Inferior parietal cortex (tissue), 1 donor: ENCODE results near the gene TTYH2.
A peak's percentile ranks its signal among the peaks of the same experiment; 100 is the strongest.

ENCODE experiments used
- DNase-seq: peaks from one replicate; pipeline ENCODE4 v3.0.0-alpha.2; 2016; ENCODE audit errors: extremely low spot score

Gene TTYH2

GRCh38 chr17:74192950-74193781, 20.2 kb upstream of the TTYH2 start:
- DNase-seq = no peak

- DNase-seq = no peak
Observed at GRCh38 chr17:74194682-74195081, 18.7 kb upstream of the TTYH2 start.

GRCh38 chr17:74196541-74197317, 16.6 kb upstream of the TTYH2 start:
- DNase-seq = no peak

- no peak for DNase-seq
Observed at GRCh38 chr17:74197801-74198200, 15.6 kb upstream of the TTYH2 start.

- DNase-seq = no peak
Observed at GRCh38 chr17:74198694-74199093, 14.7 kb upstream of the TTYH2 start.

- DNase-seq = peak; percentile 68
Observed at GRCh38 chr17:74199306-74200092, 13.9 kb upstream of the TTYH2 start.

- no peak for DNase-seq
Observed at GRCh38 chr17:74200112-74200511, 13.3 kb upstream of the TTYH2 start.

GRCh38 chr17:74201250-74201649, 12.1 kb upstream of the TTYH2 start:
- DNase-seq = no peak

- DNase-seq = no peak
Observed at GRCh38 chr17:74201948-74202347, 11.4 kb upstream of the TTYH2 start.

- peak; percentile 32 for DNase-seq
Observed at GRCh38 chr17:74202938-74203337, 10.4 kb upstream of the TTYH2 start.

GRCh38 chr17:74203439-74204240, 9.7 kb upstream of the TTYH2 start, which contains the start of gene RPL38:
TSS of gene RPL38 (plus strand) at chr17:74203678. CDS start at chr17:74203956, 278 bp downstream.
- DNase-seq = peak; percentile 99

- DNase-seq = no peak
Observed at GRCh38 chr17:74204474-74204873, 8.9 kb upstream of the TTYH2 start.

- DNase-seq = no peak
Observed at GRCh38 chr17:74205274-74205673, 8.1 kb upstream of the TTYH2 start.

GRCh38 chr17:74206332-74206818, 7.0 kb upstream of the TTYH2 start:
- DNase-seq = no peak

GRCh38 chr17:74210191-74211140, 2.9 kb upstream of the TTYH2 start:
- DNase-seq = peak; percentile 69

GRCh38 chr17:74211141-74211911, 2.0 kb upstream of the TTYH2 start:
- no peak for DNase-seq

- DNase-seq = peak; percentile 43
Observed at GRCh38 chr17:74211912-74212208, 1.5 kb upstream of the TTYH2 start.

- DNase-seq = no peak
Observed at GRCh38 chr17:74212209-74212912, 1.0 kb upstream of the TTYH2 start.
